ENCODE measurements around the gene ANAPC7. TPM values are rescaled to one million over a fixed set of nuclear protein-coding genes. Genes with fewer than 3 reads are reported as not detected.
"Not testable (repeated sequence)": the region's sequence is repeated elsewhere in the genome, so short reads cannot be mapped to it uniquely, and the experiment has no call there.

Gene ANAPC7
- total RNA-seq, 2 donors from 2014 or later = 25.9 to 45.8 TPM

DNA sequence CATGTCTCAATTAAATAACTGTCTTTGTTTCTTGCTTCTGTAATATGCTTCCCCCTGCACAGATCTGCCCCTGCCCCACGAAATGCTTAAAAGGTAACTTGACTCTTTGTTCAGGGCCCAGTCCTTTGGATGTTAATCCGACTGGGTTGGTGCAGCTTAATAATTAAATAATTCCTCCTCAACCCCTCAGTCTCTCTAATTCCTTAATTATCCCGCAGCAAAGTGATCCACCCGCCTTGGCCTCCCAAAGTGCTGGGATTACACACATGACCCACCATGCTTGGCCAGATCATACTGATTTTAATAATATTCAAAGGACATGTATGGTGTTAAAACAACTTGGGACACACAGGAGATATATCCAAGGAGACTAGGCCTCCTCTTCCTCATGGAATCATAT lies 18.2 kb upstream of the ANAPC7 start:
- Histone ChIP-seq H3K9me3 (no peaks in the 10 kb centered on the region), H3K4me1 (no peaks in the 10 kb centered on the region), H3K27ac (no peak overlapping the region), H3K36me3 (replicated peaks in 1 of 2; ENCODE audit: insufficient read depth in 1 of 2, low read depth in 2 of 2) (no peaks in the 10 kb centered on the region), H3K4me3 (no peak overlapping the region), H3K27me3 (no peaks in the 10 kb centered on the region)
- WGBS, 2 donors = 75 to 81% methylated on average over 4 of the region's 4 CpGs
- TF ChIP-seq, protein P1, sequence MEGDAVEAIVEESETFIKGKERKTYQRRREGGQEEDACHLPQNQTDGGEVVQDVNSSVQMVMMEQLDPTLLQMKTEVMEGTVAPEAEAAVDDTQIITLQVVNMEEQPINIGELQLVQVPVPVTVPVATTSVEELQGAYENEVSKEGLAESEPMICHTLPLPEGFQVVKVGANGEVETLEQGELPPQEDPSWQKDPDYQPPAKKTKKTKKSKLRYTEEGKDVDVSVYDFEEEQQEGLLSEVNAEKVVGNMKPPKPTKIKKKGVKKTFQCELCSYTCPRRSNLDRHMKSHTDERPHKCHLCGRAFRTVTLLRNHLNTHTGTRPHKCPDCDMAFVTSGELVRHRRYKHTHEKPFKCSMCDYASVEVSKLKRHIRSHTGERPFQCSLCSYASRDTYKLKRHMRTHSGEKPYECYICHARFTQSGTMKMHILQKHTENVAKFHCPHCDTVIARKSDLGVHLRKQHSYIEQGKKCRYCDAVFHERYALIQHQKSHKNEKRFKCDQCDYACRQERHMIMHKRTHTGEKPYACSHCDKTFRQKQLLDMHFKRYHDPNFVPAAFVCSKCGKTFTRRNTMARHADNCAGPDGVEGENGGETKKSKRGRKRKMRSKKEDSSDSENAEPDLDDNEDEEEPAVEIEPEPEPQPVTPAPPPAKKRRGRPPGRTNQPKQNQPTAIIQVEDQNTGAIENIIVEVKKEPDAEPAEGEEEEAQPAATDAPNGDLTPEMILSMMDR (IDR thresholded peaks at IDR 0.05) = no peak
- no peak for TF ChIP-seq POLR2A (IDR thresholded peaks at IDR 0.05)
- ATAC-seq (no peak), DNase-seq (no peak)
- intact Hi-C loops (cut with DNase I) = no loop called here

DNA sequence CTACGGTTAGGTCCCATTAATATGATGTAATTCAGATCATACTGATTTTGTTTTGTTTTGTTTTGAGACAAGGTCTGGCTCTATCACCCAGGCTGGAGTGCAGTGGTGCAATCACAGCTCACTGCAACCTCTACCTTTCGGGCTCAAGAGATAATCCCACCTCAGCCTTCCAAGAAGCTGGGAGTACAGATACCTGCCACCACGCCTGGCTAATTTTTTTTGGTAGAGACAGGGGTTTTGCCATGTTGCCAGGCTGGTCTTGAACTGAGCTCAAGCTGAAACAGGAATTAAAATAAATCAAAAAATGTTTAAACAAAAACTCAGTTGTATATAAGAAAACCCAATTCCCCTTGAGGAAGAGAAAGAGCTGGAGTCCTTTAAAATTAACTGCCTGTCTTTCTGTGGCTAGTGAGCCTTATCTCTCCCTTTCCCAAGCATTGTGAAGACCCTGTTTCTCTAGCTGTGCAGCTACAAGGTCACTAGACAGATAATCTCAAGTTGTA lies 17.7 kb upstream of the ANAPC7 start:
- no peaks in the 10 kb centered on the region for H3K36me3 ChIP-seq (replicated peaks in 1 of 2; ENCODE audit: insufficient read depth in 1 of 2, low read depth in 2 of 2)

DNA sequence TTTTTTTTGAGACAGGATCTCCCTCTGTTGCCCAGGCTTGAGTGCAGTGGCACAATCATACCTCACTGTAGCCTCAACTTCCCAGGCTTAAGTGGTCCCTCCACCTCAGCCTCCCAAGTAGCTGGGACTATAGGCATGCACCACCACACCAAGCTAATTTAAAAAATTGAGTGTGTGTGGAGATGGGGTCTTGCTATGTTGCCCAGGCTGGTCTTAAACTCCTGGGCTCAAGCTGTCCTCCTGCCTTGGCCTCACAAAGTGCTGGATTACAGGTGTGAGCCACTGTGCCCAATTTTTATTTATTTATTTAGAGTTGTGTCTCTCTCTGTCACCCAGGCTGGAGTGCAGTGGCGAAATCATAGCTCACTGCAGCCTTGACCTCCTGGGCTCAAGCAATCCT lies 17.1 kb upstream of the ANAPC7 start:
- H3K4me3 ChIP-seq; DNase-seq; H3K27me3 ChIP-seq; H3K9me3 ChIP-seq; H3K36me3 ChIP-seq (replicated peaks in 1 of 2; ENCODE audit: insufficient read depth in 1 of 2, low read depth in 2 of 2); H3K27ac ChIP-seq; H3K4me1 ChIP-seq; ATAC-seq; intact Hi-C loops (cut with DNase I): not testable (repeated sequence)
- WGBS, 2 donors = 83 to 92% methylated on average over 1 of the region's 1 CpG

More for the DNA sequence above, 17.7 kb upstream of the ANAPC7 start:
- no peaks in the 10 kb centered on the region for H3K9me3 ChIP-seq
- no peak for ATAC-seq
- no peak overlapping the region for H3K27ac ChIP-seq
- no peak for DNase-seq
- H3K27me3 ChIP-seq = no peaks in the 10 kb centered on the region
- intact Hi-C loops (cut with DNase I) = no loop called here
- no peak overlapping the region for H3K4me3 ChIP-seq
- H3K4me1 ChIP-seq = no peaks in the 10 kb centered on the region
- WGBS, 2 donors = 51 to 60% methylated on average over 3 of the region's 3 CpGs
- no peak for TF ChIP-seq POLR2A (IDR thresholded peaks at IDR 0.05)
- TF ChIP-seq, protein P1 (IDR thresholded peaks at IDR 0.05) = no peak

DNA sequence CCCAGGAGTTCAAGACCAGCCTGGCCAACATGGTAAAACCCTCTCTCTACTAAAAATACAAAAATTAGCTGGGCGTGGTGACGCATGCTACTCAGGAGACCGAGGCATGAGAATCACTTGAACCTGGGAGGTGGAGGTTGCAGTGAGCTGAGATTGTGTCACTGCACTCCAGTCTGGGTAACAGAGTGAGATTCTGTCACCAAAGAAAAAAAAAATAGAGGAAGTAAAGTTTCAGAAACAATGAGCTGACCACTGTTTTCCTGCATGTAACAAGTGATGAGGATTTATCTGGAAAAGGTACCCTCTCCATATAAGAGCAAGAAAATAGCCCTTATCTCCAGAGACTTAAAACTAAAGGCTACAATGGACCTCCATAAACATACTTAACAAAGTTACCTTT lies 13.6 kb upstream of the ANAPC7 start:
- H3K4me1 ChIP-seq; H3K27ac ChIP-seq; H3K27me3 ChIP-seq; ATAC-seq; H3K9me3 ChIP-seq; DNase-seq; H3K4me3 ChIP-seq; intact Hi-C loops (cut with DNase I); H3K36me3 ChIP-seq (replicated peaks in 1 of 2; ENCODE audit: insufficient read depth in 1 of 2, low read depth in 2 of 2): not testable (repeated sequence)
- WGBS, 2 donors = 74 to 76% methylated on average over 3 of the region's 3 CpGs

DNA sequence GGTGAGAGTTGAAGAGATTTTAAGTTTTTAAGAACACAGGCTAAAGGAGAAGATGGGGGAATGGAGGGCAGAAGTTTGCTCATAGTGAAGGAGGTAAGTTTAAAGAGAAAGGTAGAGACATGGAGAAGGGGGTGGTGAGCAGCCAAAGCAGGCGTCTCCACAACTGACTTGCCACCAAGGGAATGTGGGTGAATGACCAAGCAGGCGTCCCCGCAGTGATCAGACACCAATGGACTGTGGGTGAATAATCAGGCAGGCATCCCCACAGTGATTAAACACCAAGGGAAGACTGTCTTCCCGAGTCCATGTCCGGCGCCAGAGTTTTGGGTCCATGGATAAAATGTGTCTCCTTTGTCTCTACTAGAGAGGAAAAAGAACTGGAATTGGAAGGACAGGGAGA lies 6.6 kb upstream of the ANAPC7 start:
- WGBS, 2 donors = 76 to 77% methylated on average over 6 of the region's 6 CpGs
- H3K36me3 ChIP-seq (replicated peaks in 1 of 2; ENCODE audit: insufficient read depth in 1 of 2, low read depth in 2 of 2); H3K4me1 ChIP-seq; H3K4me3 ChIP-seq; H3K9me3 ChIP-seq; H3K27me3 ChIP-seq; intact Hi-C loops (cut with DNase I); ATAC-seq; DNase-seq; H3K27ac ChIP-seq: not testable (repeated sequence)

DNA sequence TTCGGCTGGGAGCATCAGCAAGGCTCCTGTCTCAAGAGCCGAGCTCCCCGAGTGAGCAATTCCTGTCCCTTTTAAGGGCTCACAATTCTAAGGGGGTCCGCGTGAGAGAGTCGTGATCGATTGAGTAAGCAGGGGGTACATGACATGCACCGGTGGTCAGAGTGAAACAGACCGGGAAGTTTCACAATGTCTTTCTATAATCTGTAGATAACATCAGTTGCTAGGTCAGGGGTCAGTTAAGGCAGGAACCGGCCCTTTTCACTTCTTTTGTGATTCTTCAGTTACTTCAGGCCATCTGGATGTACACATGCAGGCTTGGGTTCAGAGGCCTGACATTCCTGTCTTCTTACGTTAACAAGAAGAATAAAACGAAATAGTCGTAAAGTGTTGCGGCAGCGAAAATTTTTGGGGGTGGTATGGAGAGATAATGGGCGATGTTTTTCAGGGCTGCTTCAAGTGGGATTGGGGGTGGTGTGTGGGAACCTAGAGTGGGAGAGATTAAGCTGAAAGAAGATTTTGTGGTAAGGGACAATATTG lies 1.7 kb upstream of the ANAPC7 start:
- ATAC-seq; H3K27ac ChIP-seq; H3K36me3 ChIP-seq (replicated peaks in 1 of 2; ENCODE audit: insufficient read depth in 1 of 2, low read depth in 2 of 2); DNase-seq; intact Hi-C loops (cut with DNase I); H3K4me3 ChIP-seq; H3K9me3 ChIP-seq; H3K27me3 ChIP-seq: not testable (repeated sequence)
- WGBS, 2 donors = 81 to 95% methylated on average over 13 to 16 of the region's 16 CpGs
- H3K4me1 ChIP-seq = peaks cover 22% of the 10 kb centered on the region

All from body of pancreas (tissue), 4 donors.